H1 (cell line): ENCODE measurements around the gene PRKAG1. TPM values are rescaled to one million over a fixed set of nuclear protein-coding genes. Genes with fewer than 3 reads are reported as not detected.

Experiments
- CTCF ChIA-PET: fragments of 300-600 bp; sonication (Branson Sonifier 250); formaldehyde crosslinking; loops from one replicate; lab custom pipeline; 2021; ENCODE audit not compliant: partially characterized antibody; lab: Charles Lee
- POLR2A ChIA-PET: fragments of 300-600 bp; sonication (Branson Sonifier 250); formaldehyde crosslinking; loops from one replicate; lab custom pipeline; 2021; ENCODE audit warnings: inconsistent platforms; ENCODE audit not compliant: partially characterized antibody; lab: Charles Lee
- DNase-seq, 2 experiments: peaks; one replicate each; pipeline versions ENCODE4 v3.0.0 to v3.0.0-alpha.2; 2010 to 2022; ENCODE audit warnings: low spot score in 2 of 2, low read depth in 1 of 2, mixed read lengths in 1 of 2
- FAIRE-seq: peaks from 2 replicates; lab custom pipeline; 2011; peaks lifted over from hg19 to GRCh38; lab: Jason Lieb, UNC
- H2AFZ ChIP-seq: 2 replicates; pipeline ENCODE4 v1.8.1; 2012; ENCODE audit warnings: low read length, inconsistent platforms
- H2AK5ac ChIP-seq: 2 replicates; pipeline ENCODE4 v1.6.1; 2013; ENCODE audit warnings: low read depth, low read length
- H2BK120ac ChIP-seq: replicated peaks from 2 replicates; pipeline ENCODE3; 2013; ENCODE audit warnings: low read depth, low read length, inconsistent platforms
- H2BK12ac ChIP-seq: 2 replicates; pipeline ENCODE4 v1.6.1; 2013; ENCODE audit warnings: low read depth, low read length
- H2BK15ac ChIP-seq: 2 replicates; pipeline ENCODE4 v1.6.1; 2013; ENCODE audit warnings: low read length
- H2BK20ac ChIP-seq: 2 replicates; pipeline ENCODE4 v1.6.1; 2013; ENCODE audit warnings: low read length
- H2BK5ac ChIP-seq: 2 replicates; pipeline ENCODE4 v1.6.1; 2013; ENCODE audit warnings: low read depth, low read length
- H3K14ac ChIP-seq: 2 replicates; pipeline ENCODE4 v1.6.1; 2013; ENCODE audit warnings: inconsistent platforms; ENCODE audit not compliant: insufficient read length
- H3K18ac ChIP-seq: 2 replicates; pipeline ENCODE4 v1.6.1; 2013; ENCODE audit warnings: low read length; ENCODE audit errors: extremely low read depth
- H3K23ac ChIP-seq: 2 replicates; pipeline ENCODE4 v1.6.1; 2013; ENCODE audit warnings: inconsistent platforms; ENCODE audit not compliant: insufficient read length
- H3K23me2 ChIP-seq: 2 replicates; pipeline ENCODE4 v1.6.1; 2013; ENCODE audit warnings: low read depth, low read length
- H3K27ac ChIP-seq: 2 replicates; pipeline ENCODE4 v1.6.1; 2011; ENCODE audit warnings: low read depth, low read length, inconsistent platforms
- H3K27me3 ChIP-seq, 4 experiments: replicated peaks in 1 of 4; 1 replicate in 1 of 4; 2 replicates in 3 of 4; pipeline versions ENCODE4 v1.6.1 to v1.8.1; 2011 to 2013; ENCODE audit warnings: low read length in 3 of 4, mild to moderate bottlenecking in 3 of 4, inconsistent platforms in 2 of 4, mixed read lengths in 2 of 4, moderate library complexity in 1 of 4; ENCODE audit not compliant: control insufficient read depth in 3 of 4, insufficient read depth in 3 of 4; ENCODE audit errors: extremely low read depth in 1 of 4
- H3K36me3 ChIP-seq, 4 experiments: 2 replicates each; pipeline versions ENCODE4 v1.6.1 to v1.8.1; 2011 to 2013; ENCODE audit warnings: mild to moderate bottlenecking in 4 of 4, low read length in 3 of 4, moderate library complexity in 2 of 4, control low read depth in 1 of 4, inconsistent platforms in 1 of 4; ENCODE audit not compliant: insufficient read depth in 4 of 4, control insufficient read depth in 2 of 4
- H3K4ac ChIP-seq: replicated peaks from 2 replicates; pipeline ENCODE3; 2013; ENCODE audit warnings: low read length, low read depth, mixed read lengths, inconsistent platforms; ENCODE audit not compliant: insufficient read length
- H3K4me1 ChIP-seq, 4 experiments: replicated peaks in 1 of 4; 1 replicate in 1 of 4; 2 replicates in 3 of 4; pipeline versions ENCODE4 v1.6.1 to v1.8.1; 2011 to 2013; ENCODE audit warnings: low read length in 3 of 4, inconsistent platforms in 2 of 4, mixed read lengths in 1 of 4; ENCODE audit not compliant: insufficient read depth in 4 of 4, control insufficient read depth in 3 of 4
- H3K4me2 ChIP-seq, 2 experiments: 2 replicates each; pipeline versions ENCODE4 v1.6.1 to v1.8.1; 2011 to 2013; ENCODE audit warnings: low read depth in 2 of 2, low read length in 2 of 2, control low read depth in 1 of 2, inconsistent platforms in 1 of 2, mild to moderate bottlenecking in 1 of 2; ENCODE audit not compliant: insufficient read depth in 1 of 2
- H3K4me3 ChIP-seq, 4 experiments: fragments of 200-600, 300-600 bp in 1 of 4; sonication (generic), shearing (Covaris generic), sonication (Bioruptor Twin) in 1 of 4; 2 replicates each; pipeline versions ENCODE4 v1.5.1 to v1.8.1; 2011 to 2016; ENCODE audit warnings: low read length in 4 of 4, low read depth in 3 of 4, control low read depth in 2 of 4, inconsistent platforms in 2 of 4, mild to moderate bottlenecking in 2 of 4, mixed read lengths in 1 of 4, moderate library complexity in 1 of 4; ENCODE audit not compliant: insufficient read depth in 2 of 4; ENCODE audit errors: extremely low read depth in 1 of 4
- H3K56ac ChIP-seq: replicated peaks from 2 replicates; pipeline ENCODE3; 2013; ENCODE audit warnings: low read depth, mild to moderate bottlenecking, mixed read lengths, low read length, inconsistent platforms; ENCODE audit not compliant: insufficient read length
- H3K79me1 ChIP-seq: 2 replicates; pipeline ENCODE4 v1.6.1; 2013; ENCODE audit warnings: low read depth, low read length, control low read depth
- H3K79me2 ChIP-seq, 2 experiments: 2 replicates each; pipeline versions ENCODE4 v1.6.1 to v1.8.1; 2012 to 2013; ENCODE audit warnings: low read length in 2 of 2, mild to moderate bottlenecking in 2 of 2, inconsistent platforms in 1 of 2; ENCODE audit not compliant: insufficient read depth in 2 of 2, control insufficient read depth in 1 of 2
- H3K9ac ChIP-seq, 4 experiments: replicated peaks in 1 of 4; 1 replicate in 1 of 4; 2 replicates in 3 of 4; pipeline versions ENCODE4 v1.6.1 to v1.8.1; 2011 to 2013; ENCODE audit warnings: low read depth in 3 of 4, low read length in 3 of 4, control low read depth in 2 of 4, mild to moderate bottlenecking in 2 of 4, moderate library complexity in 2 of 4, inconsistent platforms in 1 of 4; ENCODE audit errors: extremely low read depth in 1 of 4
- H3K9me3 ChIP-seq, 2 experiments: 2 replicates each; pipeline versions ENCODE4 v1.6.1 to v1.8.1; 2012 to 2013; ENCODE audit warnings: mild to moderate bottlenecking in 2 of 2, moderate library complexity in 2 of 2, control low read depth in 1 of 2, inconsistent platforms in 1 of 2, low read depth in 1 of 2, low read length in 1 of 2, mixed read lengths in 1 of 2; ENCODE audit not compliant: insufficient read depth in 2 of 2
- H4K20me1 ChIP-seq, 2 experiments: replicated peaks in 1 of 2; 2 replicates each; pipeline versions ENCODE3 to v1.8.1; 2011 to 2013; ENCODE audit warnings: inconsistent platforms in 2 of 2, low read length in 2 of 2, mild to moderate bottlenecking in 1 of 2; ENCODE audit not compliant: insufficient read depth in 2 of 2, control insufficient read depth in 1 of 2
- H4K5ac ChIP-seq: 2 replicates; pipeline ENCODE4 v1.6.1; 2013; ENCODE audit warnings: low read length, low read depth, mixed read lengths, inconsistent platforms; ENCODE audit not compliant: insufficient read length
- H4K8ac ChIP-seq: 2 replicates; pipeline ENCODE4 v1.8.0; 2013; ENCODE audit warnings: mild to moderate bottlenecking, moderate library complexity, low read length, inconsistent platforms; ENCODE audit not compliant: insufficient read depth; ENCODE audit errors: extremely low read depth
- H4K91ac ChIP-seq: replicated peaks from 2 replicates; pipeline ENCODE3; 2013; ENCODE audit warnings: low read length, mixed read lengths, inconsistent platforms; ENCODE audit not compliant: insufficient read length
- NRF1 ChIP-seq: IDR thresholded peaks from 2 replicates; pipeline ENCODE4 v1.6.1; 2011; ENCODE audit warnings: mild to moderate bottlenecking, low read depth, low read length, improper control_type of control experiment
- SIX5 ChIP-seq: IDR thresholded peaks from 2 replicates; pipeline ENCODE4 v1.6.1; 2011; ENCODE audit warnings: mild to moderate bottlenecking, low read depth, low read length
- WGBS, 2 experiments: shearing (Covaris generic) in 1 of 2; methylation state at CpG; one replicate each; pipeline versions ENCODE4 v1.1.6 to v1.1.7; 2013 to 2015; ENCODE audit warnings: low lambda C conversion rate in 2 of 2, mixed read lengths in 2 of 2, inconsistent platforms in 1 of 2, low coverage in 1 of 2, missing lambda C conversion rate in 1 of 2; ENCODE audit not compliant: insufficient replicate concordance in 2 of 2, insufficient coverage in 1 of 2, insufficient read length in 1 of 2; ENCODE audit errors: extremely low coverage in 1 of 2, missing lambda C conversion rate in 1 of 2; 5-methylcytosine and 5-hydroxymethylcytosine counted together
- polyA plus RNA-seq, 7 experiments: library from polyadenylated mRNA; depleted of rRNA in 3 of 7; stranded (reverse) in 5 of 7; unstranded in 2 of 7; fragments of >200 nt in 5 of 7; fragments of 200-250 nt in 2 of 7; gene quantifications; 1 replicate in 5 of 7; 2 replicates in 1 of 7; 4 replicates in 1 of 7; pipeline versions ENCODE4 v1.2.1 to v1.2.3, GENCODE V29; 2011 to 2013; ENCODE audit warnings: missing spikeins in 2 of 7, mixed read lengths in 2 of 7
- total RNA-seq: library from RNA; stranded (reverse); fragmentation: NEBNext Ultra II Directional; extraction: Animal tissue kit (Norgen Biotek cat#: 25700); gene quantifications from 2 replicates; pipeline ENCODE4 v1.2.1, GENCODE V29; 2021

PRKAG1 gene
- total and polyA plus RNA-seq, 2 of the 8 experiments (the other 6 are each of a cell fraction or from before 2014, with no cell fraction given), result 38.6 to 57.5 TPM

GRCh38 chr12:49061157-49061650 lies 42.6 kb upstream of the PRKAG1 start:
- Histone ChIP-seq H2BK15ac (peak overlapping the region; percentile 9; the same call in 1 of the 2 replicates), H3K79me2 (peaks cover 35 to 40% of the 10 kb centered on the region in 2 experiments)
- POLR2A ChIA-PET, result interaction anchor here (1.1 to 5.6 kb wide), 4 partner anchors 8 to 70 kb away, joined by 3 to 29 read pairs (median 9); partner anchors contain the start of genes RHEBL1 and TUBA1B

More at GRCh38 chr12:49061157-49061650, 42.6 kb upstream of the PRKAG1 start:
- Histone ChIP-seq H3K4me3 (peak overlapping the region; percentile 85 to 97 (median 96)), H4K91ac (peak overlapping the region; percentile 13), H4K8ac (peak overlapping the region; percentile 99; the same call in 1 of the 2 replicates), H3K79me1 (peaks cover 20% of the 10 kb centered on the region), H3K27me3 (no peaks in the 10 kb centered on the region), H2BK5ac (peak overlapping the region; percentile 98), H3K14ac (no peak overlapping the region), H3K4ac (no peak overlapping the region), H2AFZ (peak overlapping the region; percentile 94; the same call in 1 of the 2 replicates), H3K9ac (peak overlapping the region; percentile 53 to 98 (median 95); a peak in 6 of 7 replicates), H3K18ac (peak overlapping the region; percentile 84), H3K4me2 (peak overlapping the region; percentile 81 to 98), H2AK5ac (no peak overlapping the region), H2BK120ac (no peak overlapping the region), H3K27ac (peak overlapping the region; percentile 97), H2BK20ac (no peak overlapping the region), H4K5ac (no peak overlapping the region), H3K9me3 (no peaks in the 10 kb centered on the region), H4K20me1 (peaks cover 24 to 26% of the 10 kb centered on the region in 2 experiments), H2BK12ac (no peak overlapping the region), H3K56ac (no peak overlapping the region), H3K36me3 (no peaks in the 10 kb centered on the region), H3K23ac (no peak overlapping the region), H3K23me2 (peaks cover 15% of the 10 kb centered on the region), H3K4me1 (peaks cover 9 to 29% (median 13%) of the 10 kb centered on the region in 4 experiments)
- TF ChIP-seq SIX5, result 0 out of 2 replicates have a peak, but pooled peaks have one; percentile 0
- no peak for TF ChIP-seq NRF1
- FAIRE-seq (no peak), DNase-seq (no peak)
- CTCF ChIA-PET, result interaction anchor here (9.3 to 10.0 kb wide), 2 partner anchors 25 to 32 kb away, joined by 105 to 129 read pairs; partner anchors contain the start of gene DHH
- WGBS, 2 experiments, result 19% methylated on average over 16 of the region's 16 CpGs; no CpG with 5 or more reads in 1 of the 2 experiments
